ENCODE results near the gene MED28.

MED28 gene

DNA sequence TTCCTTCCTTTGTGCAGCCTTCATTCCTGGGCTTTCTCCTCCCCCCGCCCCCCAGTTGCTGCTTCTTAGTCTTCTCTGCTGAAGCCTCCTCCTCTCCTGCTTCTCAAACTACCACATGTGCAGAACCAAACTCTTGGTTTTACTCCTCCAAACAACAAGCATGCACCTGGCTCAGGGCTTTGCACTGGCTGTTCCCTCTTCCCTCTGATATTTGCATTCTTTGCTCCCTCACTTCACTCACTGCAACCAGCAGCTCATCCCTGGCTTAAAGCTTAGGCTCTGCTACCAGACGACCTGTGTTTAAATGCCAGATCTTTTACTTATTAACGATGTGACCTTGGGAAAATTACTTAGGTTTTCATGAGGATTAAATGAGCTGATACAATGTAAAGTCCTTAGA lies 51.4 kb downstream of the MED28 start:
- no peak for DNase-seq (ENCODE audit: low read depth, low spot score)

DNA sequence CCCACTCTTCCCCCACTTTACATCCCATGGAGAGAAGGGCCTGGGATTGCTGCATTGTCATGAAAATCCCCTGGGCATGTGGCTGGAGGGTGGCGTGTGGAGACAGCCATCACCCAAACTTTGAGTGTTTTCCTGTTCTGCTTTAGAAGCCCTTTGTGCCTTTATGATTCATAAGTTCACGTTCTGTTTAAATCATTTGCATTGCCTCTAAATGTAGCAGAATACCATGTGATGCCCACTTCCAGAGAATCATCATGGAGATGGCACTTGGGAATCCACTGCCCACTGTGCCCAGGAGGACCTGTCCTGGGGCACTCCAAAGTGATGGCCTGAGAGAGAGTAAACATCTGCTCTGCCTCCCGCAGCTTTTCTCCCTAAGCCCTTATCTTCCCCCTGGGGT lies 52.8 kb downstream of the MED28 start:
- no peak for DNase-seq (ENCODE audit: low read depth, low spot score)

DNA sequence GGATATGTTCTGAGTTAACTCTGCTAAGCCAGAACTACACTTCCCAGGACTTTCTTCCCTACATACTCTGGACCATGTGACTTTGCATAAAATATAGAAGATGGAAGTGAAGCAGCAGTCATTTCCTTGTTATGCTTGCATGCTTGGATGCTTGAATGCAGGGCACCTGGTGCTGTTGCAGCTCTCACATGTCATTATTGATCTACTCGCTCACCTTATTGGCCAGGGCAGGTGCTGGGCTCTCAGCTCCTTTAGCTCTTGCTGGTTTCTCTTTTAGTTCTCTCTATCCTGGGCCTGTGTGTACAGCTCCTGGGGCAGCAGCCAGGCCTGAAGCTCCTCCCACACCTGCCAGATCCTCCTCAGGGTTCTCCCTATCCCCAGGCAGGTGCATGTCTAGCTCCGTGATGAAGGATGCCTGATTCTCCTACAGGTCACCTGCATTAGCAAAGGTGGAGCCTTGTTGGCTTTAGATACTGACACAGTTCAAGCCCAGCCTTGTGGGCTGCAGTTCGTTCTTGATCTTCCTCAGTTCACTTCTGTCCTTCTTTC lies 53.3 kb downstream of the MED28 start:
- no peak for DNase-seq (ENCODE audit: low read depth, low spot score)

DNA sequence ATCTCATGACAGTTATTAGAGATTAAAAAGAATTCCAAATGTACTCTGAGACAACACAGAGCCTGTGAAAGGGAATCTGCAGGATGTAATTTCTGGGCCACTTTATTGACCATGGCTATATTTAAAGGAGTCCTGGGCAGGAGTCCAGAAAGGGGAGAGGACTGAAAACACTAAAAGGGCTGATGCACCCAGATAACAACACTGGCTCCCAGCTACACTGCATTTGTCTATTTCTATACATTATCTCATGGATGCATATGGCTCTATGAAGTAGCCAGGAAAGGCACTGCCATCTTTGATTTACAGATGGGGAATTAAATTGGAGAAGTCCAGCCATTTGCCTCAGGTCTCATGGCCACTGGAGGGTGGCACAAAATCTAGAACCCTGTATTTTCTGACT lies 56.0 kb downstream of the MED28 start:
- no peak for DNase-seq (ENCODE audit: low read depth, low spot score)

DNA sequence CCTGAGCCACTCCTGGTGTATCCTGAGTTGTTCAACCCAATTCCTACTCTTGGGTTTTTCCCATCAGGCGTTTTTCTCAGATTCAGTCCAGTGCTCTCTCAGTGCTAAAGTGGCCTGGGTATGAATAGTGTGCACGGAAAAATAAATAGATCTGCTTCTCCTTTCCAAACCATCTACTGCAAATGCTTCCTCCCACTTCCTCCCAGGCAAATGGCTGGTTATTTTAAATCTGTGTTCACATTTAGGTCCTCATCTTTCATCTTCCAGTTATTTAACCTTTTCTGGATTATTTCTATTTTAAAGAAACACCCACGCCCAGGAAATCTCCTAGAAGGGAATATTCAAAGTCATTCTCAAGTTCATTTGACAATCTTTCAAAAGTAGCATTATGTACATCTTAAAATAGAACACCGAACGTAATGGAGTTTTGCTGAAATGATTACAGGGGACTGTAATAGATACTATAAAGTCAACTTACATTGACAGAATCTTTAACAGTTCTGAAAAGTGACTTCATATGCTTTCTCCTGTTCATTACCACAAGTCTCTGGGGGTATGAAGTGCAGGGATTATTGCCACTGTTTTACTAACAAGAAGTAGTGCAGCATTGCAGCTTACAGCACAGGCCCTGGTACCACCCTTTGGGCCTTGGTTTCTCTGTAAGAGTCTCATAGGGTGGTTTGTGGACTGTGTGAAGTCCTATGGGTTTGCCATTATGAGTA lies 66.3 kb downstream of the MED28 start:
- DNase-seq (ENCODE audit: low read depth, low spot score) = no peak

DNA sequence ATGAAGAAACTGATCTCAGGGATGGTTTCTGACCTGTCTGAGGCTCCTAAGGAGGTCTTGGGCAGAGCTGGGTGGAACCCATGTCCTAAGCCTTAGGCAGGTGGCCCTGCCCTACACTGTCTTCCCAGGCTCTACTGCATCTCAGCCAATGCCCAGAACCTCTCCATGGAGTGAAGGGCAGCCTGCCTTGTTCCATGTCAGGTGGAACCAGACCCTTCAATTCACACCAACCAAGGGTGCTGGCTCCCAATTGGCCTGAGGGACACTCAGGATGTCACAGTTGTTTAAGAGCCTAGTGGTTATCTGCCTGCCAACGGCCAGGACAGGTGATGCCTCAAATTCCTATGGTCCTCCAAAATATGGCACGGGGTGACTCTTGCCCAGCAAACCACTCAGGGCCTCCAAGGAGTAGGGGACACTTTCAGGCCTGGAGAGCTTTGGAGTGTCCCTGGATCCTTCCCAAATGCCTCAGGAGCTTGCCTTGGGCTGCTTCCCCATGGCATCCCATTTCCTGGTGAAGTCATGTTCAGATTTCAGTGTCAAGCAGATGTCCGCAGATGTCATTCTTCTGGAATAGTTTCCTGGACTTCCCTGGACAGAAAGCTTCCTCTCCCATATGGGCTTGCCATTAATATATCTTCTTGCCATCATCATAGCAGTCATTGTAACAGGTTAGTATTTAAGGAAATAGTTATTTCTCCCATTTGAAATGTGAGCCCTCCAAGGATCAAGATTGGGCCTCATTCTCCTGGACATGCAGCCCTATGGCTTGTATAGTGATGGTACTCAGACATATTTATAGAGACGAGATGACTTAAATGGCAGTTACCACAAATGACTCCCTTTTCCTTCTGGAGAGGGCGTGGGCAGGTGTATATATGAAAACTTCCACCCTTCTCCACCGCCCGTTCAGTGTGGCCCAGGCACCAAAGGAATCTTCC lies 67.1 kb downstream of the MED28 start:
- no peak for DNase-seq (ENCODE audit: low read depth, low spot score)

DNA sequence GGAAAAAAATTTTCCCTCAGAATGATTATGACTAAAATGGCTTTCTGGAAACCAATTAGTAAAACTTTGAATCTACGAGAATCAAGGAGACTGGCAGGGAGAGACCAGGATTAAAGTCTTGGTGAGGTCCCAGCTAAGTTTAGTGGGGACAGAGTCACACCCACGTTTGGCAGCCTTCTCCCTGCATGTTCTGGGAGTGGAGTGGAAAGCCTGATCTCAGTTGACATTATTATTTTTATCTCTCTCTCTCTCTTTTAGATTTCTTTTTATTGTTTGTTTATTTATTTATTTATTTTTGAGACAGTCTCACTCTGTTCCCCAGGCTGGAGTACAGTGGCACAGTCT lies 67.8 kb downstream of the MED28 start:
- no peak for DNase-seq (ENCODE audit: low read depth, low spot score)

Measured in smooth muscle cell of the brain vasculature (primary cell).